ENCODE measurements around the gene CES2.

Gene CES2

GRCh38 chr16:66903544-66904427 lies 31.5 kb upstream of the CES2 start:
- no peak for DNase-seq (ENCODE audit: low spot score)

- no peak for DNase-seq (ENCODE audit: low spot score)
These were observed 30.9 kb upstream of the CES2 start for GRCh38 chr16:66904428-66904845.

DNA sequence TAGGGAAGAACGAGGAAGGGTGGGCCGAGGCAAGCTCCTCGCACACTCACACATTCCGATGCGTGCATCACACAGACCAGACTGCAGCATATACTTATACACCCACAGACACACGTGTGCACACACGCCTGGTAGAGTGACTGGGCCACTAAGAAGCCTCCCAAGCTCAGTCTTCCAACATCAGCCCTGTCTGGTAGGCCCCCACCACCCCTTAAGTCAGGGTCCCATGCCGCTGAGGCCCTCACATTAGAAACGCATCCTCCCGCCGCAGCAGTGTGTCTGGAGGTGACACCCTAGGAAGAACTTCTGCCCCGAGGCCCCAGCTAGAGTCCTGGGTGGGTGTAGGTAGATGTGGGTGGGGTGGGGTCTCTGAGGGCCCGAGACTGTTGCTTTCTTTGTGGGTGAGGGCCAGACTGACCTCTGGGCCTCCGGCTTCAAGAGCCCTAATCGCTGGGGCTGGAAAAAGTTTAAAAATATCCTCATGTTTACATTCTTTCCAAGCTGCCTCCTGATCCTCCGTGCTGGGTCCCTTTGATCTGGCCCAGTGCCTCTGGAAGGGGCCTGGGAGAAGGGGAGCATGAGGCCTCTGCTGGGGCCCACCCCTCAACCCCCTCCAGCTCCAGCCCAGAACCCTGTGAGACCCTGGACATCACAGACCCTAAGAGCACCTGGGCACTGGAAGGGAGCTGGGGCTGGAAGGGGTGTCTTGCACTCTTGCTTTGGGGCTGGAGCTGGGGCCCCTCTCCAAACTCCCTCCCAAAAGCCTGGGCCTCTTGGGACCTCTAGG lies 30.3 kb upstream of the CES2 start:
- no peak for DNase-seq (ENCODE audit: low spot score)

DNA sequence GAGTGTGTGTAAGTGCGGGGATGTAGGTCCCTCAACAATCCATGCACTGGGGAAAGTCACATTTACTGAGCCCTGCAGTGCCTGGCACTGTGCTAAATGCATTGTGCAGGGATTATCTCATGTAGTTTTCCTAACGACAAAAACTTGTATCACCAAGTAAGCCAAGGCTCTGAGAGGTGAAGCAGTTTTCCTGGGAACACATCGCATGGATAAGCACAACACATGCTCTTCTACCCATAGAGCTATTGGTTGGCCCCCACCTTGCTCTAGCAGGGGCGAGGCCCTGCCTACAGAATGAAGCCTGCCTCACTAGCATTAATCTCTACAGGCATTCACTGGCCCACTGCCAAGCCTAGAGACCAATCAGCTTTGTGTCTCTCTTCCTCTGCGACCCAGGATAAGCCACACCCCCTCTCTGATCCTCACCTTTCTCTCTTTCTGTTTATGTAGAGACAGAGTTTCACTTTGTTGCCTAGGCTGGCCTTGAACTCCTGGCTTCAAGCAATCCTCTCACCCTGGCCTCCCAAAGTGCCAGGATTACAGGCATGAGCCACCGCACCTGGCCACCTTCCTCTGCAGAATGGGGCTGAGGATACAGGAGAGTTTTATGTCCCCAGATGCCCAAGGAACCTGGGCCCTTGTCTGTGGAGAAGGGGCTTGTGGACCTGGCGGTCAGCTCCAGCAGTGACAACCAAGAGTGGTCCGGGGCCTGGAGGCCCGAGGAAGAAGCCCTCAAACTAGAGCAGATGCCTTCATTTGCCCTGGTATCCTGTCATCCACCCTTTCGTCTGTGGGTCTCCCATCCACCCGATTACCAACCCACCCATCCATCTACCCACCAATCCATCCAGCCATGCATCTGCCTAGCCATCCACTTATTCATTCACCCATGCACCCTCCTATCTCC lies 29.4 kb upstream of the CES2 start:
- DNase-seq (ENCODE audit: low spot score): peak; percentile 79

GRCh38 chr16:66906916-66907836 lies 28.1 kb upstream of the CES2 start:
- no peak for DNase-seq (ENCODE audit: low spot score)

DNA sequence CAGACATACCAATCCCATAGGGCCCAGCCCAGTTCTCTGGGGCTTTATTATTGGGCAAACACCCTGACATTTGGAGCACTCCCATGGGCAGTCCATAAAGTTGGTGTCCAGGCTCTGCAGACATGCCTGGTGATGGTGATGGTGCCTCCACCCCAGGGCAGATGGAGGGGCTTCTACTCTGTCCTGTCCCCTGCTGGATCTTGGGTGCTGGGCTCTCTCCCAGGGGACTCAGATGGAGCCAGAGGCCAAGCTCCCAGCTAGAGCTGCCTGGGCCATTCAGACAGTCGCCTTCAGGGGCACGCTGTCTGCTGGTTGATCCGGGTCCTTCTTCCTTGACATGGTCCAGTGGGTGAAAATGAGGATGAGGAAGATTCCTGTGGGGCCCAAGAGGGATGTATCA lies 27.2 kb upstream of the CES2 start:
- DNase-seq (ENCODE audit: low spot score): no peak

GRCh38 chr16:66908762-66909559 lies 26.4 kb upstream of the CES2 start:
- DNase-seq (ENCODE audit: low spot score): no peak

GRCh38 chr16:66910175-66910940 lies 25.0 kb upstream of the CES2 start:
- no peak for DNase-seq (ENCODE audit: low spot score)

GRCh38 chr16:66911112-66911511 lies 24.2 kb upstream of the CES2 start:
- no peak for DNase-seq (ENCODE audit: low spot score)

- DNase-seq (ENCODE audit: low spot score): no peak
These were observed 23.5 kb upstream of the CES2 start for GRCh38 chr16:66911801-66912200.

- DNase-seq (ENCODE audit: low spot score): no peak
These were observed 22.2 kb upstream of the CES2 start for GRCh38 chr16:66913081-66913480.

GRCh38 chr16:66913711-66914110 lies 21.6 kb upstream of the CES2 start:
- no peak for DNase-seq (ENCODE audit: low spot score)

DNA sequence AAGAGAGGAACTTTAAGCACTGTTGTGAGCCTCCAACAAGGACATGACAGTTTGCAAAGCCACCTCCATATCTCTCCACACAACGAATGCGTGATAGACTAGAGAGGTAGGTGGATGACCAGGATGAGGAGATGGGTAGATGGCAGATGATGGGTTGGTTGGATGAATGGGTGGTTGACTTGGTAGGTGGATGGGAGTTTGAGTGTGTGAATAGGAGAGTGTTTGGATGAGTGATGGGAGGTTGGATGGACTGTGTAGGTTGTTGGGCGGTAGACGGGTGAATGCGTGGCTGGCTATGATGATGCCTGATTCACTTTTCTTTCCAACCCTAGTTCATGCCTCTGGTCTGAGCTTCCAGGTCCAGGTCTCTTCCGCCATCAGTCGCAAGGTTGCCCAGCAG lies 20.8 kb upstream of the CES2 start:
- DNase-seq (ENCODE audit: low spot score): no peak

GRCh38 chr16:66915041-66915440 lies 20.3 kb upstream of the CES2 start:
- no peak for DNase-seq (ENCODE audit: low spot score)

DNA sequence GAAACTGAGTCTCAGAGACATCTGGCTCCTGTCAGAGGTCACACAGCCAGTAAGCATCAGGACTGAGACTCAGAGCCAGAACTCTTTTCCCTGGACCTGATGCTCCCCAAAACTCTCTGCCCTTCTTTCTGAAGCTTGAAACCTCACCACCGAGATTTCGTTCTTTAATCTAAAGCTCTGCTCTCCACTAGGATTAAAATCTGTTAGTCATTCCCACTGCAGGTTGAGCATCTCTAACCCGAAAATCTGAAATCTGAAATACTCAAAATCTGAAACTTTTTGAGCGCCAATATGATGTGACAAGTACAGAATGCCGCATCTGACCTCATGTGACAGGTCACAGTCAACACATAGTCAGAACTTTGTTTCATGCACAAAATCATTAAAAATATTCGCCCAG lies 18.8 kb upstream of the CES2 start:
- no peak for DNase-seq (ENCODE audit: low spot score)

DNA sequence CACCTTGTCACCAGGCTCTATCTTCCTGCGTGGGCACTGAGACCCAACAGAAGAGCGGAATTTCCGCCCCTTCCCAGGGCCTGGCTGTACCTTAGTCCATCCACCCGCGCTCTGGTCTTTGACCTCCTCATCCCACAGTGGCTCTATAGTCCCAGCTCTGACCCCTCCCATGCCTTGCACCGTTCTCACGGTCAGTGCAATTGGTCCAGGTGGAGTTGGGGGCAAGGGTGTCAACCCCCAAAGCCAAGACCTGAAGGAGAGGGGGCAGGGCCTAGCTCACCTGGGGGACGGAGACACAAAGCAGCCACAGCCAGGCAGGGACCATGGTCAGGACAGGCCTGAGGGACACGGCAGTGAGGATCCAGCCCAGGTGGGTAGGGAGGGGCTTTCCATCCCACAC lies 17.6 kb upstream of the CES2 start:
- DNase-seq (ENCODE audit: low spot score): no peak

GRCh38 chr16:66918355-66918754 lies 17.0 kb upstream of the CES2 start:
- no peak for DNase-seq (ENCODE audit: low spot score)

DNA sequence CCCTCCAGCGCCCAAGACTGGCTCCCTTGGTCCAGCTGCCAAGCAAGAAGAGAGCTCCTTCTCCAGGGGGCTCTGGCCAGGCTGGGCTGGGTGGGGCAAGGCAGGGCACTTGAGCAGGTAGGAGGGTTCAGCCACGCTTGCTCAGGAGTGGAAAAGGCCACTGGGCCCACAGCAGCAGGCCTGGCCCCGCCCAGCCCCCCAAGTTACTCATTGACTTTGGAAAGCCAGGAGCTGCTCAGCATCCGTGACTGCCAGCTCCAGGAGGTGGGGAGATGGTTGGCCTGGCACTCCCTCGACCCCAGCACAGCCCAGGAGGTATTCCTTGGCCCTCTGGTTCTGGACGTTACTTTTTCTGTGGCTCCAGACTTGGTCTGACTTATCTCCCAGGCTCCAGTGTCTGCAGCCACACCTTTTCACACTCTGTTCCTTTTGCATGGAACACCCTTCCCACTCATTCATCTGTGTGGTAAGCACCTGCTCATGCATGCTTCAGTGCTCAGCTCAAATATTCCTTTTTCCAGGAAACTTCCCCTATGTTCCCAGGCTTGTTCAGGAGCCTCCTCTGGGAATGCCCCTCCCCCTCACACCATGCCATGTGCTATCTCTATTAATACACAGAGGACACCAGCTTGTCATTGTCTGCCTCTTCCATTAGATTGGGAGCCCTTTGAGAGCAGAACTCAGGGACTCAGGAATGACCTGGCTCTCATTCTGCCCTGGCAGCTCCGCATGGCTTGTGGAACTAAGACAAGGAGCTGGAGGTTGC lies 16.3 kb upstream of the CES2 start, which contains the start of gene CDH16:
CDH16 (minus strand) TSS at position 83 of the 766 bp plus-strand sequence. CDS start 820 bp downstream, outside the sequence.
- DNase-seq (ENCODE audit: low spot score): no peak

Data from HuH-7 (cell line).